Fibroblast of skin of left biceps (primary cell): ENCODE results near the gene NAALADL1.

Source experiments
- DNase-seq, 2 experiments: peaks; one replicate each; pipeline ENCODE4 v3.0.0-alpha.2; 2013; ENCODE audit warnings: low read depth in 2 of 2

Gene NAALADL1

GRCh38 chr11:65083134-65083833 is 24.9 kb upstream of the NAALADL1 start:
- no peak for DNase-seq

GRCh38 chr11:65078786-65079342 is 20.5 kb upstream of the NAALADL1 start:
- DNase-seq, result no peak

DNA sequence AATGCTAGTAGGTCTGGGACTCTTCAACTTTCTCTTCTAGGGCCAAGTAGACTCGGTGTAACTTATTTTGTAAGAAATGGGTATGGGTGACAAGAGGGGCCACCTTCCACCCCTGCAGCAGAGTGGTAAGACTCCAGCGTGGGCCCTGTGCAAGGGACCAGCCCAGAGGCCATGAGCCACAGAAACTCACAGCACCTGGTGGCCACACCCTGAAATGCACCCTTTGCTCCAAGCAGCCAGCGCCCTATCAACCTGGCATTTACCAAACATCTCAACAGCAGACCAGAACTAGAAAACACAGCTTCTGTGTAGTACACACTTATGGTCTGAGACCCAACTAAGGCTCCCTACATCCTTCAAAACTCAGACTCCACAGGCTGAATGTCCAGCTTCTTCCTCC is 19.8 kb upstream of the NAALADL1 start:
- DNase-seq, result no peak

- no peak for DNase-seq
These were observed 19.1 kb upstream of the NAALADL1 start for GRCh38 chr11:65077451-65077850.

GRCh38 chr11:65072631-65072966 is 14.2 kb upstream of the NAALADL1 start:
- no peak for DNase-seq

DNA sequence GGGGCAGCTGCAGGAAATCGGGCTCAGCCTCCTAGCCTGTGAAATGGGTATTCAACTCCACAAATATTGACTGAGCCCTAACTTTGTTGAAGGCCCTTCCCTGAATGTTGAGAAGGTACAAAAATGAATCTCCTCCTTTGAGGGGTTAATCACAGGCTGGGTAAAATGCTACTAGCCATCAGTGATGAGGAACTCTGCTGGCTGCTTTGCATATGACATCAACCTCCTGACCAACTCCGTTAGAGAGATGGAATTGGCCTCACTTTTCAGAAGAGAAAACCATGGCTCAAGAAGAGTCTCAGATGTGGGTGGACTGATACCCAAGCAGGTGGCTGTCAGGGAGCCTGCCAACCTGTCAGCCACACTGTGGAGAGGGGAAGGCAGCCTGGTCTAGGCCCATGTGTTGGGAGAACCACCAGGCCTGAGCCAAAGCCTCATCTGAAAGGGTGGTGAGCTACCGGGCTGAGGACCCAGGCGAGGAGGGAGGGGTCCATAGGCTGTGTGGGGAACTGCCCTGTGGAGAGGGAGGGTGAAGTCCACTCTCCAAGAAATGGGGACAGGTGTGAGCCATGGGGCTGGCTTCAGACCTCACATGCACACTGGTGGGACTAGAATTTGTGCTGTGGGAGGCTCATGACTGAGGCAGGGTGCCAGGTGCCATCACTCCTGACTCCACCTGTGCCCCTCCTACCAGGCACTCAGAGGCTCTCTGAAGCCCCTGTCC is 13.7 kb upstream of the NAALADL1 start:
- no peak for DNase-seq

- no peak for DNase-seq
These were observed 10.9 kb upstream of the NAALADL1 start for GRCh38 chr11:65069217-65069616.

- no peak for DNase-seq
These were observed 9.1 kb upstream of the NAALADL1 start for GRCh38 chr11:65067446-65067845.

- no peak for DNase-seq
These were observed 8.5 kb upstream of the NAALADL1 start for GRCh38 chr11:65066805-65067291.

DNA sequence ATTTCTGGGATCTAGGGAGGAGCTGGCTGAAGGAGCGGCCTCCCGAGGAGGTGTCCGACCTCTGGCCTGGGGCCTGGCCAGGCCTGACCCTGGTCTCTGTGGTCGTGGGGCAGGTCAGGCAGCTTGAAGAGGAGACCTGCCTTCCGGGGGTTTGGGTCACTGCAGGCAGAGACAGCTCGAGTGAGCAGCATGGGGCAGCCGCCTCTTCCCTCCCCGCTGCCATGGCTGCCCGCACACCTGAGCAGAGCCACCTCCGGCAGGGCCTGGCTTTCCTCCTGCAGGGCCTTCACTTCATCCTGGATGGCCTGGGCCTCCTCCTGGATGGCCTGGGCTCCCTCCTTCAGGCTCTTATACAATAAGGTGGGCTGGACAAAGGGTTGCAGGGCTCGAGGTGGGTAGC is 8.0 kb upstream of the NAALADL1 start:
- DNase-seq, result no peak

- no peak for DNase-seq
These were observed 7.5 kb upstream of the NAALADL1 start for GRCh38 chr11:65065851-65066250.

GRCh38 chr11:65064847-65065240 is 6.5 kb upstream of the NAALADL1 start:
- no peak for DNase-seq

DNA sequence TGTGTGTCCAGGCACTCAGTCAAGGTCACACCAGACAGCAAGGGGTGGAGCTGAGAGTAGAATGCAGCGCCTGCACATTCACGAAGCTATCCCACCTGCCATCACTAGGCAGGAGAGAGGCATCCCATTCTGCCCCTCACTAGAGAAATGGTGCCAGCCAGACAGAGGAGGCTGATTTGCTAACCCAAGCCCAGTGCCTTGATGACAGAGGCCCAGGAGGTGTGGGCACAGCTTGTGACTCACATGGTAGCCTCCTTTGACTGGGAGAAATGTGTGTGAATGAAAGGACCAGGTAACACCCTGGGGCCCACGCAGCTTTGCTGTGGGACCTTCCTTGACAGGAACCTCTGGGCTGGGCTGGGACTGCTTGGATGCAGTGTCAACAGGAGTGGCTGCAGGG is 5.2 kb upstream of the NAALADL1 start:
- DNase-seq, result no peak

DNA sequence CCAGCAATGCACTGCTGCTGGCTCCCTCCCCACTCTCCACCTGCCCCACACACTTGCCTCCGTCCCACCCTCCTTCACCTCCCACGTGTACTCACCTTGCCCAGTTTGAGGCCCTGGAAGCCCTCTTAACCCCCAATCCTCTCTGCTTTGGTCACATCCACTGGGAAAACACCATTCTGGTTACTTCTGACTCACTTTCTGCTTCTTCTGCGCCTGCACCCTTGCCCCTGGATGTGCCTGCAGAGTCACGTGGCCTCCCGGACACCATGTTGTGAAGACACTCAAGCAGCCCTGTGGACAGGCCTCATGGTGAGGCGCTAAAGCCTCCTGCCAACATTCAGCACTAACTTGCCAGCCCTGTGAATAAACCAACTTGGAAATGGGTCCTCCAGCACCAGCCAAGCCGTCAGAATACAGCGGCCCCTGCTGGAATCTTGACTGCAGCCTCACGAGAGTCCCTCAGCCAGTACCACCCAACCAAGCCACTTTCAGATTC is 2.6 kb upstream of the NAALADL1 start:
- no peak for DNase-seq

DNA sequence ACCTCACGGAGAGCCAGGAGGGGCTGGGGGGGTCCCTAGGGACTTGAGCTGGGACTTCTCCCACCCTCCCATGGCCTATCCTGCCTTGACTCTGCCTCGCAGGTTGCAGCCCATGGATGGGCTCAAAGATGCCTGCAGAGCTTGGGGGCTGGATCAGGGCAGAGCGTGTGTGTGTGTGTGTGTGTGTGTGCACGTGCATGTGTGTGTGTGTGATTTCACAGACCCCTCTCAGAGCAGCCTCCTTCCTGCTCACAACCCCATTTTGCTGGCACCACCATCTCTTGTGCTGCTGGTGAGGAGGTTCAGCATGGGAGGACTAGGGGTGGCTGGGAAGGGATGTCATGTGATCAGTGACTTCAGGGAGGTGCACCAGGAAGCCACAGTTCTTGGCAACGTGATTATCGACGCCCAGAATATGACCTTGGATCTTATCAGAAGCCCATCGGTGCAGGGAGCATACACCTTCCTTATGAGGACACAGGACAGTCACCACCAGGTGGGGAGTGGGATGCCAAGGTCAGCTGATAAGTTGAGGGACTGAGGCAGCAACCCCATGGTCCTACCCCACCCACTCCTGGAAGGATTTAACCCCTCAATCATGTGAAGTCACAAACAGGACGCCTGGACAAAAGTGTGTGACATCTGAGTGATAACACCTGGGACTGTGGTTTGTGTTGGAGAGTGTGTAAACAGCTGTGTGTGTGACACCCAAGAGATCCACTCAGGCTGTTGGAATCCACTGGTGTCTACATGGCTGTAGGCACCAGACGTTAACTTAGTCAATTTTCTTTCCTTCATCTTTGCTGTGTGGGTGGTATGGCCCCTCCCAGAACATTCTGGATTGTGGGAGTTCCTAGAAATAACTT is 1.8 kb upstream of the NAALADL1 start:
- DNase-seq, result no peak

GRCh38 chr11:65059523-65059922 is 1.2 kb upstream of the NAALADL1 start:
- no peak for DNase-seq

GRCh38 chr11:65058012-65058411 is 341 bp downstream of the NAALADL1 start:
- DNase-seq, result no peak

DNA sequence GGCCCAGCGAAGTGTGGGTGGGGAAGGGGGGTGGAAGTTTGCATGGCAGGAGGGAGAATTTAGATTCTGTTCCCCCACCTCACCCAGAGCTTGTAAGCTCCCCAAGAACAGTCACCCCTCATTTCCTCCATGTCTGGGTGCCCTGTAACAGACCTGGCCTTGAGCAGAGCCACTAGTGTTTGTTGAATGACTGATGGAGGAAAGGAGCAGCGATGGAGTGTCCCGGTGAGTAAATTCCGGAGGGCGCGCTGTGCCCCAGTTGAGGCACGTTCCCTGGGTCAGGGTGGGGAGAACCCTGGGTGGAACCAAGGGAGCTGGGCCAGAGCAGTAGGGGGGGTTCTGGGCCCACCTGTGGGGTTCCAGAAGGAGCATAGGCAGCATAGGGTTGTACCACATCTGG is 827 bp downstream of the NAALADL1 start:
- DNase-seq, result no peak

- DNase-seq, result no peak
These were observed 1.4 kb downstream of the NAALADL1 start for GRCh38 chr11:65056999-65057398.

DNA sequence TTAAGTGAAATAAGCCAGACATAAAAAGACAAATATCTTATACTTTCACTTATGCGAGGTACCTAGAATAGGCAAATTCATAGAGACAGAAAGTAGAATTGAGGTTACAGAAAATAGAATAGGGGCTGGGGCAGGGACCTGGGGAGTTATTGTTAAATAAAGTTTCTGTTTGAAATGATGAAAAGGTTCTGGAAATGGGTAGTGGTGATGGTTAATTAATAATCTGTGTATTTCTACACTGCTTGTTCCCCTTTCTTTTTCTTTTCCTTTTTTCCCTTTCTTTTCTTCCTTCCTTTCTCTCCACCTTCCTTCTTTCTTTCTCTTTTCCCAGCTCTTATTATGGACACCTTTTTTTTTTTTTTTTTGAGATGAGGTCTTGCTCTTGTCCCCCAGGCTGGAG is 2.8 kb downstream of the NAALADL1 start:
- no peak for DNase-seq

DNA sequence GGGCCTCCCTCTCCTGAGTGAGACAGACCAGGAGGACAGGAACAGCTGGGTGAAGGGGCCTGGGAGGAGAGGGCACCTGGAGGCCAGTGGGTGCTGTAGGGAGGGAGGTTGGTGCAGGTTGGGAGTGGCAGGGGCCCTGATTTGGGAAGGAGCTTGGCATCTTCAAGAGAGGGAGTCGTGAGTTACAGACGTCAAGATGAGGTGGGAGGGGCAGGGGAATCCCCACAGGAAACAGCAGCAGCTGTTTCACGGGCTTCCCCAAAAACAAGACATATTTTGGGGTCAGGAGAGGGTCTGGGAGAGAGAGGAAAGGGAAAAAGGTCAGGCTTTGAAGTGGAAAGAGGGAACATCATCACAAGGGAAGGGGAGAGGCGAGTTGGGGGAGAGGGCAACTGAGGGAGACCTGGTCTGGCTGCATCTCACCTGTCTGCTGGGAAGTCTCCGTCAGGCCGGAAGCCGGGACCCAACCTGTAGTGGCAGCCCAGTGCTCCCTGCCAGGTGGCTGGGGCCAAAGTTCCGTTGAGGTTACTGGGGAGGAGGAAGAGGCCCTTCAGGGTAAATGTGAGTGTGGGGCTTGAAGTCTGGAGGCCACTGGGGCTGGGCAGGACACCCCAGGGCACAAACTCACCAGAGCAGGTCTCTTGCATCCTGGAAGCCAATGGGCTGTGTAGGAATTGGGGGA is 4.4 kb downstream of the NAALADL1 start:
- DNase-seq, result no peak
